ENCODE results near the gene NELL1.

DNA sequence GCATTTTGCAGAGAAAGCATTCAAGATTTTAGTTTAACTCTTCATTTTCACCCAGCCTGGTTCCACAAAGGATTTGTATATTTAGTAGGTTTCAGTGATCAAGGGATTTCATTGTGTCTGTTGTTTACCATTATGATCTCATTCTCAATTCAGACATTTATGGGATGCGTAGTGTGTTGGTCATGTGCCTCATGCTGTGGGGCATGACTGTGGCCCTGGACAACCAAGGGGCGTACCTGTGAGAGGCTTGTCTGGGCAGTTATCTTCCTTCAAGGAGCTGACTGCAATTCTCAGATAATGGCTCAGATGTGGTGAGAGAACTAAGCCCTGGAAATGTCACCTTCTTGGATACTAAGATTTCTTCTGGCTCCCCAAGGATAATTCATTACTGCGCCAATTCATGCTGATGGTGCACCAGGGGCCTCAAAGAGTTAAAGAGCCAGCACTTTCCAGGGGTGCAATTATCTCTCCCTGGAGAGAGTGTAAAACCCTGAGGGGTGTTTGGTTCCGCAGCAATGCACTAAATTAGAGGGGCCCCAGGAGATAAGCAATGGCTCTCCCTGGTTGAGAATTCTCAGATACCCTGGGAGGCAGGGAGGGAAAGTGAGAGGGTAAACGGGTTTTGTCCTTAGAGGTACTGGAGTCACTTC, 37.7 kb upstream of the NELL1 start:
- TF ChIP-seq, protein P1, sequence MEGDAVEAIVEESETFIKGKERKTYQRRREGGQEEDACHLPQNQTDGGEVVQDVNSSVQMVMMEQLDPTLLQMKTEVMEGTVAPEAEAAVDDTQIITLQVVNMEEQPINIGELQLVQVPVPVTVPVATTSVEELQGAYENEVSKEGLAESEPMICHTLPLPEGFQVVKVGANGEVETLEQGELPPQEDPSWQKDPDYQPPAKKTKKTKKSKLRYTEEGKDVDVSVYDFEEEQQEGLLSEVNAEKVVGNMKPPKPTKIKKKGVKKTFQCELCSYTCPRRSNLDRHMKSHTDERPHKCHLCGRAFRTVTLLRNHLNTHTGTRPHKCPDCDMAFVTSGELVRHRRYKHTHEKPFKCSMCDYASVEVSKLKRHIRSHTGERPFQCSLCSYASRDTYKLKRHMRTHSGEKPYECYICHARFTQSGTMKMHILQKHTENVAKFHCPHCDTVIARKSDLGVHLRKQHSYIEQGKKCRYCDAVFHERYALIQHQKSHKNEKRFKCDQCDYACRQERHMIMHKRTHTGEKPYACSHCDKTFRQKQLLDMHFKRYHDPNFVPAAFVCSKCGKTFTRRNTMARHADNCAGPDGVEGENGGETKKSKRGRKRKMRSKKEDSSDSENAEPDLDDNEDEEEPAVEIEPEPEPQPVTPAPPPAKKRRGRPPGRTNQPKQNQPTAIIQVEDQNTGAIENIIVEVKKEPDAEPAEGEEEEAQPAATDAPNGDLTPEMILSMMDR (IDR thresholded peaks at IDR 0.05), result no peak
- TF ChIP-seq POLR2AphosphoS5 (IDR thresholded peaks at IDR 0.05), result no peak

Measured in transverse colon (tissue), 4 donors.